Measurements from ENCODE around the gene SUFU.
A peak's percentile ranks its signal among the peaks of the same experiment; 100 is the strongest.

The SUFU gene

DNA sequence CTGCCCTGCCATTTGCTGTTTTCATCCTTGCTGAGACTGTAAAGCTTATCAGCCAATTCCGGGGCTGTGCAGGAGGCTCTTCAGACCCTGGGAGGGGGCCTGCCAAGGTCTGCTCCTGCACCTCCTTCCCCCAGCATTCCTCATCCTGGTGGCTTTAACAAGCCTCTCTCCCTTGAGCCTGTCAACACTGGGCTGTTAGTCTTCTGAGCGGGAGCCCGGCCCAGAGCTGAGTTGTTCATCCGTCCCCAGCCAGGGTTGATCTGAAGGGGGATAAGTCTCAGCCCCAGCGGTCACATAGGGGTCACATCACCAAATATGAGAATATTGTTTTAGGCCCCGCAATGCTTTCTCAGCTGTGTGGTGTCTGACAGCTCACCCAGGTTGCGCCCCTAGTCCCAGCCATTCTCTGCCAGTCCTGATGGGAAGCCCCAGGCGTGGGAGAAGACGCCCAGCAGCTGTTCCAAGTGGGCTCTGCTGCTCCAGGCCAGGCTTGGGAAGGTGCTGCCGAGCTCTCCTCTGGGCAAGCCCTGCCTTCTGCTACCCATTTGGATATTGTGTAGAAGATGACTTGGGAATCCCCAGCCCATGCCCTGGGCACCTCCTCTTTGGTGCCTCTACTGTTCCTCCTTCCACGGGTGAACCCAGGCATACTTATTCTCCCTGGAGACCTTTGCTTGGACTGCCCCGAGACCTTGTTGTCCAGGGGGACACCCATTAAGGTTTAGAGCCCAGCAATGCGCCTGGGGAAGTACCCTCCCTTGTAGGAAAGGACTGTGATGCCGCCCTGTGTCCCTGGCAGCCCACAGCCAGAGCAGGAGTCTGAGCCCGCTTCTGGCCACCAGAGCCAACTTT, 117.0 kb downstream of the SUFU start:
- no peak for DNase-seq

DNA sequence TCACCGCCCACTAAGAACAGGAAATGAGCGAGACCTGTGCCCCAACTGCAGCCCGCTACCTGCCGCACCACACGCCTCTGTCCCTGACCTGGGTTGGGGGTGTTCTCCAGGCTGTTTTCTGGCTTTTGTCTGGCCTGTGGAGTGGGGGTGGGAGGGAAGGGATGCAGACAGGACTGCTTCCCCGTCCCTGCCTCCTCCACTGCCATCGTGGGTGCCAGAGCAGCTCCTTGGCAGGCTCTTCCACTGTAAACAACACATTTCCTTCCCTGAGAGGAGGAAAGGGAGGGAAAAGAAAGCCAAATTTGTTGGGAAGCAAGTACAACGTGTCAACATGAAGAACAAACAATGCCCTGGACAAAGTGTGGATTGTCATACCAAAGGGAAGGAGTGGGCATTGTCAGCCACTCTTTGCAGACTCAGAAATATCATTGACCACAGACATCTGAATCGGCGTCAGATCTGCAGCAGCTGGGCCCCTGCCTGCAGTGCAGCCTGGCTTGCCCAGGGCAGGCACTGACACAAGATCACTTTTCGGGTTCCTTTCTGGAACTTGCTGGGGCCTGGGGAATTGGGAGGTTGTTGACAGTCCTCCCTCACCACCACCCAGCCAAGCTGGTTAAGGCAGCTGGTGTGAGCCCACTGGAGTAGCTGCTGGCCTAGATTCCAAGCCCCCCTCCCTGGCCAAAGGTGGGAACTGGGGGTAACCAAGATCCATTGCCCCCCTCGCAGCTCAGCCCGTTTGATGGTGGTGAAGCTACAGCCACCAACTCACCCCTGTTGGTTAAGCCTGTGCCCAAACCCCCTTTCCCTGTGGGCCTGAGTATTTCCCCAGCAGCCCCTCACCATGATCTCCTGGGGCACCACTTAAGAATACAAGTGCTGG, 117.9 kb downstream of the SUFU start:
- no peak for DNase-seq

DNA sequence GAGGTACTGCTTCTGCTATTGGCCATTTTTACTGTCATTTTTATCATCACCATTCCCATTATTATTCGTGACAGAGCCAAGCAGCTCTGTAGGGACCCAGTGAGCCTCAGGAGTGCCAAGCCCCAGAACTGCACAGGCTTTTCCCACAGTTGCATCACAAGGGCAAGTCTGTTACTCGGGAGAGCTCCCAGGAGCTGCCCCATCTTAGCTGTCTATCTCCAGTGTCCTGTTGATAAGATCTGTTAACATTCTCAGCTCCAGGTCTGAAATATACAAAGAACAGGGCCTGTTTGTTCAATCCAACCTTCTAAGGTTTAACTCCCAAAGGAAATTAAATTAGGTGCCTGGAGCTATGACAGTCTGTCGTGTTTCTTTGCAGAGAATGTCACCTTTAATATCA, 120.3 kb downstream of the SUFU start:
- no peak for DNase-seq

DNA sequence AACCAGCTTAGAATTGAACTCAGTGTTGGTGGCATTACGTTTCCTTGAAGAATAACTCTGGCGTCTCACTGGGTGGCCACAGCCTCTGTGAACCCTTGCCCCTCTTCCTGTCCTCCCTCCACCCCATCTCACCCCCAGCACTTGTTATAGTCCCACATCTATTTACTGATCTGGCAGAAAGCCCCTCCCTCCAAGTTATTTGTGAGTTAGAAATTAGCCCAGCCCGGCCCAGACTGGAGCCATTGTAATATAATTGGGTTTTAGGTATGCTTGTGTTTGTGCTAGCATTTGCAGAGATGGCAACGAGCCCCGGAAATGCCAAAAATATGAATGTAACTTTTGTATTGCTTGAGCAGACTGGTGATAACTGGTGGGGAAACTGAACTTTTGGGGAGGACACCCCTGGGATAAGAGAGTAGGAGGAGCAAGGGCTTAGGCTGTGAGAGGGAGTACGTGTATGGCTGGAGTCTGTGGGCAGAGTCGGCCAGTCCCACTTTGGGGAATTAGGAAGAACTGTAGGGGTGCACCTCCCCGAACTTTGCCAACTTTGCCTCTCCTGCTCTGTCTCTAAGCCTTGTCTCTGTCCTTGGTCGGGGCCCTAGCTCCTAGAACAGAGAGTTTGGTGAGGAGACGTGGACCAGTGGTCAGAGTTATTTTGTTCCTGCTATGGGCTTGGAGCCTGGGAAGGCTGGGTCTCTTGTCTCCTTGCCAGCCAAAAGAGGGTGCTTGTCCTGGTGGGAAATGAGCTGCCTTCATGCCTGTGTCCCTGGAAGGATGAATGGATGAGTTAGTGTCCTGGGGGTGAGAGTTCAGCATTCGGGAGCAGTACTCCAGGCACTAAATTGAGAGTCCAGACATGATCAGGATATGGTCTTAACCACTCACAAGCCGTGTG, 121.2 kb downstream of the SUFU start:
- no peak for DNase-seq

DNA sequence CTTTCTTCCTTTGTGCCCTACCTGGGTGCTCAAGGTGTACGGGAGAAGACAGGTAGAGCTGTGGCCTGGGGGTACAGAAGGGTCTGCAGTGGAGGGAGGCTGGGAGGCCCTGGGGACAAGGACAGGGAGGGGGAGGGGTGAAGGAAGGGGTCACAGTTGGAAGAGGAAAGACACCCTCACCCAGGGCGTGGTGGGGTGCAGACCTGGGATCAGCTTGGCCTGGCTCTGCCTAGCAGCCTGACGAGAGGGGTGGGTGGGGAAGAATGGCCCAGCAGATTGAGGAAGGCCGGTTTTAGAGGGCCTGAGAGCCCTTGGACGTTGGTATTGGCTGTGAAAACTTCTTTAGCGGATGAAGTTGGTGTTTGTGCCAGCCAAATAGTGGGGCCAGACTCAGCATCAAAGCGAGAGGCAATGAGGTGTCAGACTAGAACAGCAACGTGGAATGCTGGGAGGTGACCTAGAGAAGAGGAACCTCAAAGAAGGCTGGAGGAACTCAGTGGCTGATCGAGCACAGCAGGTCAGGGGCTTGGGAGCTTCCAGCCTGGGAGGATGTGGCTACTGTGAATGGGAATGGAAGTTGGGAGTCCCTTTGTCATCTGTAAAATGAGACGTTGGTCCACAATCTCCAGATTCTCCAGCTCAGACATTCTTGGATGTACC, 122.4 kb downstream of the SUFU start:
- DNase-seq: no peak

DNA sequence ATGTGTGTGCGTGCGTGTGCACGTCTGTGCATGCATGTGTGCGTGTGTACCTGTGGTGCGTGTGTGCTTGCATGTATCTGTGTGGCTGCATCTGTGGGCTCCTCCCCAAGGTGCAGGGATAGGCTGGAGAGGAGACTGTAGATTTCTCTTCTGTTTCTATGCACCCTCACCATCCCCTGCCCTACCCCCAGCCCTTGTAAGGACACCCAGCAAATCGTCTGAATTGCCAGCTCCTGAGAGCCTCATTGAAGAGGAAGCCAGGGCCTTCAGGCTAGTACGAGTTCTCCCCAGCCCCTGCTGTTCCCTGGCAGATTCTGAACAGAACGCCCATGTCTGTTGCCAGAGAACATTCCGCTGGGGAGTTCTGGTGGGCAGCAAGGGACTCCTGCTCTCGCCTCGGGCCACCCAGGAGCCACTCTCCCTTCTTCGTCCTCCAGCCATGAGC, 123.5 kb downstream of the SUFU start:
- DNase-seq: no peak

DNA sequence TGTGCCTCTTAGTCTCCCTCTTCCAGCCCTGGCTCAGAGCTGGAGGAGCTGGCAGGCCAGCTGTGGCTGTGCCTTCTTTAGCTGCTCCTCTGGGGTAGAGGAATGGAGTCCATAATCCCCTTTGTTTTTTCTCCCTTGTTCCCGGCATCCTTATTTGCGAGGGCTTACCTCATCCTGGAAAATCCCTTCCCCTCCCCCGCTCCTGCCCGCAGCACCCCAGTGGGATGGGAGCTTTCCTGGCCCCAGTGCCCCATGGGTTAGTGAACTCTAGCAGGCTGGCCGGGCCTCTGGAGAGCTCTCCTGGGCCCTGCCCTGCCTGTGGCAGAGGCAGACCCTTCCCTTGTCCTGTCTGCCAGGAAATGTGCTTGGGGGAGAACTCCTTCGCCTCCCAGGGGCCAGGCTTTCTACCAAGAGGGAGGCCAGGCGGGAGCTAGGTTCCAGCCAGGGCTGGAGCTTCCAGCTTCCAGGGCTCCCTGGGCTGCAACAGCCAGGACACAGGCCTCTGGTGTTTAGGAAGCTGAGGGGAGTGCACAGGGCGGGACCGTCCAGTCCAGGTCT, 124.0 kb downstream of the SUFU start:
- no peak for DNase-seq

DNA sequence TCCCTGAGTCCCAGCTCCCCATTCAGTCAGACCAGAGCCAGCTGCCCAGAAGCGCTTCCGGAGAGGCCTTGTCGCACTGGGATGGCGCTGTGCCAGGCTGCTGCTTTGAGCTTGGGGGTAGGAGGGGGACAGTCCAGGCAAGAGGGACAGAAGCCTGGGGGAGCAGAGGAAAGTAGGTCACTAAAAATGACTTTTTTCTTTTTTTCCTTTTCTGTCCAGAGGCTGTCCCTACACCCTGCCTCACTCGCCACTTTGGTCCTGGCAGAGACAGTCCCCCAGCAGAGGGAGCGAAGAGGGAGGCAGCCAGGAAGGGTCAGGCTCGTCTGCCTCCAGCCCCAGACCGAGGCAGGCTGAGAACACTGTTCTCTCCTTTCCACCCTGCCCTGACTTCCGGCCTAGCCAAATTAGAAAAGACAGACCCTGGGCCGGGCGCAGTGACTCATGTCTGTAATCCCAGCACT, 124.7 kb downstream of the SUFU start:
- DNase-seq: no peak

DNA sequence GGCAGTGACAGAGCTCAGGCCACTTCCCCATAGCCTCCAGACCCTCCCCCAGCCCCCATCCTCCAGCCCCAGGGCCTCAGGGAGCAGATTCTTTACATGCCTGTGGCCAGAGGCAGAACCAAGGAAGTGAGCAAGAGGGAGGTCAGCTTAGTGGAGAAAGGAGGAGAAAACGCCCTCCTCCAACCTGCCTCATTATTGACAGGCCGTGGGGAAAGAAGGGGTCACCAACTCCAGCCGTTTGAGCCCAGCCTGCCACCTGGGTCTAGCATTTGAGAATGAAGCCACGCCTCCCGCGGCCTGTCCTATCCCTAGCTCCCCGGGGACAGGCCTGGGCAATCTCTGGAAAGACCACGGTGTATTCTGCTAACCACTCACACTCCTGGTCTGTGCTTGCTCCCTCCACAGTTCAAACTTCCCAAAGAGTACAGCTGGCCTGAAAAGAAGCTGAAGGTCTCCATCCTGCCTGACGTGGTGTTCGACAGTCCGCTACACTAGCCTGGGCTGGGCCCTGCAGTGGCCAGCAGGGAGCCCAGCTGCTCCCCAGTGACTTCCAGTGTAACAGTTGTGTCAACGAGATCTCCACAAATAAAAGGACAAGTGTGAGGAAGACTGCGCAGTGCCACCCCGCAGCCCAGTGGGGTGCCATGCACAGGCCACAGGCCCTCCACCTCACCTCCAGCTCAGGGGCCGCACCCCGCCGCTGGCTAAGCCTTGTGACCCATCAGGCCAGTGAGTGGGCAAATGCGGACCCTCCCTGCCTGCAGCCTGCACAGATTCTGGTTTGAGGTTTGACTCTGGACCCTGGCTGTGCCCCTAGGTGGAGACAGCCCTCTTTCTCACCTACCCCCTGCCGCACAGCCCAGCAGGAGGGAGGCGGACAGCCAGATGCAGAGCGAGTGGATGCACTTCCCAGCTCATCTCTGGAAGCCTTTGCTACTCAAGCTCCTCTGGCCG, 126.2 kb downstream of the SUFU start:
- no peak for DNase-seq

DNA sequence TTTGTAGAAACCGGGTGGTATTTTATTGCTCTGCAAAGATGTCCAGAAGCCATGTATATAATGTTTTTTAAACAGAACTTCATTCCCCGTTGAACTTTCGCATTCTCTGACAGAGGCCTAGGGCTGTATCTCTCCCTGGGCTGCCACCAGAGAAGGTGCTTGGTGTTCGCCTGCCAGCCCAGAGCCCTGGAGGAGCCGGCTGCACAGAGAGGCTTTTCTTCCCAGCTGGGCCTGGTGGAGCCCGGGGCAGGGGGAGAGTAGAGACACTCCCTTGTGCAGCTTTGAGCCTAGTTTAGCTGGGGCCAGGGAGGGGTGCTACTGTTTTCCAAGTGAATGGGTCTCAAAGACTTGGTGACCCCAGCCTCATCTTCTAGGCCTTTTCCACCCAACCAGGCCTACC, 126.9 kb downstream of the SUFU start:
- no peak for DNase-seq

DNA sequence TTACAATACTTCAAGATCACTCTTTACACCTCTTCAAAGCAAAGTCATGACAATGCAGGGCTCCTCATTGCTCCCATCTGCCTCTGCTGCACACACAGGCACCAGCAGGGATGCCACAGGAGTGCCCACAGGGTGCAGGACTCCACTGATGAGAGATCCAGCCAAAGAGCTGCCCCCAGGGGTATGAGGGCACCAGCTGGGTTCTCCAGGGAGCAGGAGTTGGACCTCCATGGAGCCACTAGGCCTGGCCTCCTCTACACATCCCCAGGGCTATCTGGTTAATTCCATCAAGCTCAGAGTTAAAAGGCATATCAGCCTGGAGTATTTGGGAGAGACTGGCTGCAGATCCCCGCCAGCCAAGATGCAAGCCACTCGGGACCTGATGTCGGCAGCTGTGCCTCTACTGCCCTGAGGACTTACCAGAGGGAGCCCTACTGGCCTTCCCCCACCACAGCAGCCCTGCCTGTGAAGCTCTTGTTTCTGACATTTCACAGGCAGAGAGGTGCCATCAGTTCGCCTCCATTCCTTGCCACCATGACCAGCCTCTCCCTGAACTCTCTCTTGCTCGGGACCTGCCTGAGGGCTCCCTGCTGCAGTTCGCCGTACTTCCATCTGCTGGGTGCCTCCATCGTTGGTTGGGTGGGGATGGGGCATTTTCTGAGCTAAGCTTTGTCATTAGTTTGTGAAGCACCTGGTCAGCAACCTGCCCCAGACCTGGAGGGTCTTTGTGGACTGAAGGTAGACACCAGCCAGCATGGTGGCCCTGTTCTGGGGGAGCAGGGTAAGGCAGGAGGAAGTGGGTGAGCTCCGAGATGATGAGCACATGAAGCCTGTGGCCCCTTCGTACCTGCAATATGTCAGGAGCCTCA, 128.0 kb downstream of the SUFU start:
- DNase-seq: no peak

DNA sequence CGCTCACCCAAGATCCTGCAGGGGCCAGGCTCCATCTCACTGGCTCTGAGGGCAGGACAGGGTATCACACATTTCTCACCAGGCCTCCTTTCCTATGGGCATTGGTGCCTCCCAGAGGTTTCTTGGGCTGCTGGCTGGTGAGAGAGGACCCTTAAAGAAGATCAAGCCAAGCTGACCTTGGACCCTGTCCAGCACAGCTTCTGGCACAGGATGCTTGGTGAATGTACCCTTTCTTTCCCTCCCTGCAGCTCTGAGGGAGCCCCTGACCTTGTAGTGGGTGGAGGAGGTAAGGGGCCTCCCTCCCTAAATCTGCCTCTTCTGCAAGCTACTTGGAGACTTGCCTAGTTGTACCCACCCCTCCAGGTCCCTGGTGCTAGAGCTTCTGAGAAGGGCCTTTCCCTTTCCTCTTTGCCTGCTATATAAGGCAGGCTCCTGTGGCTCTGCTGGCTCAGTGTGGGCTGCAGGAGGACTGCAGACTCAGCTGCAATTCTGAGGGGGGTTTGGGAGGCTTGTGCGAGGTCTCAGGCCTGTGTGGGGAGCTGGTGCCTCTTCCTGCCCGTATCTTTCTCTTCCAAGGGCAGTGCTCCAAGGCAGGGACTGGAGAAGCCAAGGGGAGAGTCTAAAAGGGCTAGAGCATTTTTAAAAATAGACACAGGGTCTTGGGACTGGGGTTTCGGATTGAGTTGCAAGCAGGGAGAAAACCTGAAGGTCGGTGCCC, 128.8 kb downstream of the SUFU start:
- no peak for DNase-seq

DNA sequence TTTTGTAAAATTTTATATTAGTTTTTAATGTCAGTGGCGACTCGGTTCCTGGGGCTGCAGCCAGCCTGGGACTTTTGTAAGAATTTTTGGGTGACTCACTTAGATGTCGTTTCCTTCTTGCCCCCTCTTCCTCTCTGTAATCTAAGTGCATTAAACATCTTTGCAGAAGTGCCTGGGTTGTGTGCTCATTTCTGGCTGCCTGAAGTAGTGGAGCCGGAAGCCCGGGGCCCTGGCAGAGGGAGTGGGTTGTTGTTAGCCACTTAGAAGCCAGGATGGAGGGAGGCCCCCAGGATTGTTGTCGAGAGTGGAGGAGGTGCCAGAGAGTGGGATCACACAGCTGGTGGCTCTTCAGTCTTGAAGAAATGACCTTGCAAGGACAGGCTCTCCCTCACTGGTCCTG, 129.5 kb downstream of the SUFU start:
- no peak for DNase-seq

DNA sequence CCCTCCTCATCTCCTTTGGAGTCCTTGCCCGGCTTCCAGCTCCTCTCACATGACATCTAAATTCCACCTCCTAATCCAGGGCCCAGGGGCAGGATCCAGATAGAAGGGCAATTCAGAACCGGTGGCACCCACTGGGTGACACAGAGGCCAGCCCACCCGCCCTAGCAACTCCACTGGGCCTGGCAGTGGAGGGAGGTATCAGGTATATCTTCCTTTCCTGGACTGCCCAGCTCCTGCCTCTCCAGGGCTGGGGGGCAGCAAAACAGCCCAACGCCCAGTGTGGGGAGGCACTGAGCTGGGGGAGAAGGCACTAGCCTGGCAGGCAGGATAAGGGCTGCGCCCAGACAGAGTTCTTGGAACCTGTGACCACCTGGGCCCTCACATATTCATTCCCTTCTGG, 130.1 kb downstream of the SUFU start:
- DNase-seq: no peak

DNA sequence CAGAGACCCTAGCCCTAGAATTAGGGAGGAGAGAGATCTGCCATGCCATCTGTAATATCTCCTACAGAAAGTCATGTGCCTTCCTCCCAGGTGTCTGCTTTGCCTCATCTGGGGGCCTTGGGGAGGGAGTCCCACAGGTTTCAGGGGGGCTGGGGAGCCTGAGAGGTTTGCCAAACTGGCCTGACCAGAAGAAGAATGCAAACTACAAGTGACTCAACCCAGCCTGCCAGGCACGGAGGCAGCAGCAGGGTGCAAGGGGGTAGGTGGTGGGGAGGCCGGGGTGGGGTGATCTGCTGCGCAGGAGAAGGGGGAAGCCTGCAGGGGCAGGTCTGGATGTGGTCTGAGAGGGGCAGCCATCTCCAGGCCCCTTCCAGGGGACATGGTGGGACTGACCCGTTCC, 130.9 kb downstream of the SUFU start:
- DNase-seq: no peak

DNA sequence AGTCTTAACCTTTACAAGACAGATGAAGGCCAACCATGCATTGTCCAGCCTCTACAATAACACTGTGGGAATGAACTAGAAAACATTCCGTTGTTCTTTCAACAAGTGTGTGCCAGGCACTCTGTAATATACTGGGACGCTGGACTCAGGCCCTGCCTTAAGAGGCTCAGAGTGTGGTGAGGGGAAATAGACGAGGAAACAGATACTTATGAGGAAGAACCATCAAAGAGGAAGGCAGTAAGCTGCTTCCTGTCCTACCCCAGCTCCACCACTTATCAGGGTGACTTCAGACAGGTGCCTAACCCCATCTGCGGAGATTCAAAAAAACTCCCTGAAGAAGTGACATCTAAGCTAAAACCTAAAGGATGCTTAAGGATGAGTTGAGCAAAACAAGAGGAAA, 131.6 kb downstream of the SUFU start:
- peak; percentile 49 for DNase-seq

DNA sequence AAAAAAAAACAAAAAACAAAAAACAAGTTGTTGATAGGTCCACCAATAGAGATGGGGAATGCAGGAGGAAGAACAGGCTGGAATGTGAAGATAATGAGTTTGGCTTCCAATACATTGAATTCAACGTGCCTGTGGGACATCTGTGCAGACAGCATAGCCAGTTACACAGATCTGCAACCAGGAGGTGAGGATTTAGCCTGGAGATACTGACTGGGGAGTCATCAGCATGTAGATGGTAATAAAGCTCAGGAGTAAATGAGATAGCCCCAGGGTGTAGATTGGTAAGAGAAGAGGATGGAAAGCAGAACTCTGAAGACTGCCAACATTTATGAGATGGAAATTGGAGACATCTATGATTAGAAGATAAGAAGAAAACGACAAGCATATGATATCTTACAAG, 135.8 kb downstream of the SUFU start:
- DNase-seq: no peak

DNA sequence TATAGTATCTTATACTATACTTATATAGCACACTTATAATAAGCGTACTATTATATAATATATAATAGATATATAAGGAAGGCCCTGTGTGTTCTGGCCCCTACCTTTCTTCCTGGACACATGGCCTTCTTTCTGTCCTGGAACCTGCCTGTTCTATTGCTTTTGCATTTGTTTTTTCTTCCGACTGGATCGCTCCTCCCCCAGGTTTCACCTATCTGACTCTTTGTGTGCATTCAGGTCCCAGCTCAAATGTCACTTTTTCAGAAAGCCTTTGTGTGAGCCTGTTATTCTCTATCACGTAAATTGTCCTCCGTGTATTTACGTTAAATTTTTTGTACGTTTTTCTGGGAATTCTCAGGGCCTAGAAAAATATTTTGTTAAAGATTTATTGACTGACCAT, 137.6 kb downstream of the SUFU start:
- DNase-seq: no peak
